Forelimb muscle (tissue), 1 donor: Measurements from ENCODE around the gene LRIT2. TPM values are rescaled to one million over a fixed set of nuclear protein-coding genes. Genes with fewer than 3 reads are reported as not detected.

Source experiments
- DNase-seq: peaks from one replicate; pipeline ENCODE4 v3.0.0-alpha.2; 2013; ENCODE audit warnings: low read depth
- polyA plus RNA-seq: library from polyadenylated mRNA; unstranded; fragments of 120-200 nt; gene quantifications from one replicate; pipeline ENCODE4 v1.2.1, GENCODE V29; 2013; ENCODE audit not compliant: insufficient read length

The LRIT2 gene
- polyA plus RNA-seq, 1 donor = not detected

DNA sequence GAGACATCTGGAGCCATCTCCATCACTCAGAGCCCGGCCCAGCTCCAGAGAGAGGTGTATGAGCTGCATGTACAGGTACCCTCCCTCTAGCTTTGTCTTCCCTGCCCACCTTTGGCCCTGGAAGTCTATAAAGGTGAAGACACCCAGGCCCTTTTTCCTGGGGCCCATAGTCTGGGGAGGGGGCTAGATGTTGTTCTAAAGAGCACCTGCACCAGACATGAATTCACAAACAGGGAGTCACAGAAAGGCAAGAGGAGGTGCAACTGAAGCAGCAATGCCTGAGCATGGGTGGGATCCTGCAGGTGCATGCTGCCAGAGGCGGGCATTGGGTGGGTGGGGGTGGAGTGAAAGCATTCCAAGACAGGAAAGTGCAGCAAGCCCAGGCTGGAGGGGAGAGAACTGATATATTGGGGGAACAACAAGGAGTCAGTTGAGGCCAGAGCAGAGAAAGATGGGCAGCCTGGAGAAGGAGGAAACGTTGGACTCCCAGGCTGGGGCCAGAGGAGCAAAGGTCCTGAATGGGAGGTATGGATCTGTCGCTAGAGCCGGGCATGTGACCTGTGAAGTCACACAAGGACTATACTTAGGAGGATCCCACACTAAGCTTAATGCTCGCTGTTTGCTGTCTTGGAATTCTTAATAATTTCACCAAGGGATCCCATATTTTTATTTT lies 19.4 kb downstream of the LRIT2 start:
- no peak for DNase-seq

DNA sequence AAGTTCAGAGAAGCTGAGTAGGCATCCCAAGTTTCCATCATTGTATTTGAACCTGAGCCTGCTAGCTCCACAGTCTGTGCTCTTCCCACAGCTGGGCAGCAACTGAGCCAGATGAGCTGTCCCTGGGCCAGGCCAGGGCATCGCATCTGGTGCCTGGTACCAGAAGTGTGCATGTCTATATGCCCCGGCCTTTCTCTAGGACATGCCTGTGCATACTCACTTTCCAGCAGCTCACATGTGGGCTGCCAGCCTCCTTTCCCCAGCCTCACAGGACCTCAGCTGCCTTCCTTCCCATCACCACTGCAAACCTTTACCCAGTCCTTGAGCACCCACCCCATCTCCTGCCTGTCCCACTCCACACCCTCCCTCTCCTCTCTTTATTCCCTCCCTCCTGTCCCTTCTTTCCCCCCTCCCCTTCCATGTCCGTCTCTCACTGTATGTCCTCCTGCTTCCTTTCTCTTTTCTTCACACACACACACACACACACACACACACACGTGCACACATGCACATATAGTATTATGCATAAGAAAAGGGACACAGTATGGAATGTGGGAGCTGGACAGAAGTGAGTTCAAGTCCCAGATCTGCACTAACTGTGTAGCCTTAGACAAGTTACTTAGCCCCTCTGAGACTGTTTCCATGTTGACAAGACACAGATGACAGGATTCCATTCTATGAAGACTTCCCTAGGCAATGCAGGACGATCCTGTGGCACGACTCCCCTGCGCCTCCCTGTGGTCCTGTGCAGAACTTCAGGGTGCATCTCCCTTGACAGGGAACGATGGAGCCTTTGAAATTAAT lies 20.1 kb downstream of the LRIT2 start:
- no peak for DNase-seq

DNA sequence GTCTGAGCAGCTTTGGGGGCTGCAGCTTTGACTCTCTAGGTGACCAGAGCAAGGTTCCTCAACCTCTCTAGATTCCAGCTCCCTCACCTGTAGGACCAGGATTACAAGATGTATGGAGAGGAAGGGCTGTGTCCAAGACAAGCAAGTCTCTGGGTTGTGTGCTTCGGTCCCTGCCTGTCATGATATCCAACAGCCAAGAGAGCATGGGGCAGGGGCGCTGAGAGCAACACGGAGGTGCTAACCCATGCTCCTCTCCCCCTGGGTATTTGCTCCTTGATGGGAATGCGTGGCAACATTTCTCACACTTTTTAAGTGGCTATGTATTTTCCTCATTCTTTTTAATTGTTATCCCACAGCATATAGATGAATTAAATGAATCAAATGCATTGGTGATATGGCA lies 20.7 kb downstream of the LRIT2 start:
- DNase-seq = no peak

DNA sequence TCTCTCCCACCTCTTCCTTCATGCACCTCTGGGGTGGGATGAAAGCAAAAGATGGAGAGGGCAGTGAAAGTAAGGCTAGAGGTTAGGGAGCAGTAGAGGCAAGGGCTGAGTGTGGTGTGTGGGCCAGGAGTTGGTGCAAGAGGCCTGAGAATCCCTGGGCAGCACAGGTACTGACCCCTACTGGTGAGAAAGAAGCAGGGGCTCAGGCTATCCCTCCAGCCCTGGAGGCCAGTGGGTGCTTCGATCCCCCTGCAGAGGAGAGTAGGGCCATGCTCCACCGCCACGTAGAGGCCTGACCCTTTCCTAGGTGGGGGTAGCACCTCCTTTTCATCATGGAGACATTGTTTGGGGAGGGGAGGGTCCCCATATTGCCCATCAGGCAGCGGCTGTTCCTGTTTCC lies 21.2 kb downstream of the LRIT2 start:
- no peak for DNase-seq

DNA sequence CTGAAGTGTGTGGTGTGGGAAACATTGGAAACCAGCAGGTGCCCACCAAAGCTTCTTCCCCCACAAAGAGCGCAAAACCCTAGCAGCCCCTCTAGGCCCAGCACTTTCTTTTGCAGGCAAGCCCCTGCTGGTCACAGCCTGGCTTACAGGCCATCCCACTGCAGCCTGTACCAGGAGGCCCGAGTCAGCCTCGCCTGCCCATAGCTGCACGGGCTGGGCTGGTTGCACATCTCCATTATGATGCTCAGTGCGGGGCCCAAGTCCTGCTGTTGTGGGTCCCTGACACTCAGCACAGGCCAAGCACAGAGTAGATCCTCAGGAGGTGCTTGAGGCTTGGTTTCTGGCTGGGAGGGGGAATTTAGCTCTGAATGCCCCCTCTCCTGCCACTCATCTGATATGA lies 23.0 kb downstream of the LRIT2 start:
- DNase-seq = no peak

DNA sequence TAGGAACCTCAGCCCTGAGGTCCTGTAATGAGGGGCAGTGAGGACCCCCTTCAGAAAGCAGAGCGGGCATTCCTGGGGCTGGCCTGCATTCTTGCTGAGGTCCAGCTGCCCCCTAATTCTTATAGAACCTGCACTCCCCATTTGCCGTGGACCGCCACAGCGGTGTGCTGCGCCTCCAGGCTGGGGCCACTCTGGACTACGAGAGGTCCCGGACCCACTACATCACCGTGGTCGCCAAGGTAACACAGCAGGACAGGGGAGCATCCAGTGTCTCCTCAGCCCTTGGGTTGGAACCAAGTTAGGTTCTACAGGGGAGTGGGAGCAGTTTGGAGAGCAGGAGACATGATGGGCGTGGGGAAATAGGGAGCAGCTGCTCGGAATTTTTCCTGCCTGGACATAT lies 23.7 kb downstream of the LRIT2 start:
- no peak for DNase-seq

DNA sequence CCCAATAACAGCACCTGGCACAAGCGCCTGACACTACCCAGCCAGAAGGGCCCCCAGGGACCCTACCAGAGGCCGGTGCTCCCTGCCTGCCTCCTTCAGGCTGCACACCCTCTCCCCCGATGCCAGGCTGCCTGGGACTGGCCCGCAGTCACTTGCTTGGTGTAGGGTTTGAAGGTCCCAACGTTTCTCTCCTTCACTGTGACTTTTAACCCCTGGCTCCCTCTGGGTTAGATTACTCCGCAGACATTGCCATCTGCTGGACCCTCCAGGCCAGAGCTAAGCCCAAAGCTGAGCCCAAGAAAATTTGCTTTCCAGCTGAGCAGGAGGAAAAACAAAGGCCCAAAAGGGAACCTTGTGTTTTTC lies 24.1 kb downstream of the LRIT2 start:
- no peak for DNase-seq

DNA sequence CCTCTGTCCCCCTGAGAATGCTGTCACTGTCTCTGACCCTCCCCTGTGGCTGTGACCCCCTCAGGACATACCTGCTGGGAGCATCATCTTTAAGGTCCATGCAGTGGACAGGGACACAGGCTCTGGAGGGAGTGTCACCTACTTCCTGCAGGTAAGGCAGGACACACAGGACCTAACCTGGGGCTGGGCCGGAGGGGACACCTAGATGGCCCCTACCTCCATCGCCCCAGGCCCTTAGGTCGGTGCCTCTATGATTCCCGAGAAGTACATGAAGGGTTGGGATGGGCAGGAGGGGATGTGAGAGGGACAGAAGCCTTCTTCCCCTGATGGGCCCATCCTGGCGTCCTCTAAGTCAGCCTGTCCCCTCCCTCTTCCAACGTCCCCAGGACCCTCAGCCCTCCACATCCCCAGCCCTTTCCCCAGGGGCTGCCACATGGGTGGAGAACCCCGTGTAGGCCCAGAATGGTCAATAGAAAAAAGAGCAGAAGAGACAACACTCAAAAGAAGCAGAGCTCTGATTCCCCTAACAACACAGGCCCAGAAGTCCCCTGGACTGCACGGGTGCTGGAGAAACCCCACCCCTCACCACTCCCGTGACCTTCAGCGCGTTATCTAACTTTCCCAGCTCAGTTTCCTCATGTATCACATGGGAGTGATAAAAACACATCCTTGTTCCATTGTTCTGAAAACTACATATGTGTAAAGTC lies 24.7 kb downstream of the LRIT2 start:
- no peak for DNase-seq

DNA sequence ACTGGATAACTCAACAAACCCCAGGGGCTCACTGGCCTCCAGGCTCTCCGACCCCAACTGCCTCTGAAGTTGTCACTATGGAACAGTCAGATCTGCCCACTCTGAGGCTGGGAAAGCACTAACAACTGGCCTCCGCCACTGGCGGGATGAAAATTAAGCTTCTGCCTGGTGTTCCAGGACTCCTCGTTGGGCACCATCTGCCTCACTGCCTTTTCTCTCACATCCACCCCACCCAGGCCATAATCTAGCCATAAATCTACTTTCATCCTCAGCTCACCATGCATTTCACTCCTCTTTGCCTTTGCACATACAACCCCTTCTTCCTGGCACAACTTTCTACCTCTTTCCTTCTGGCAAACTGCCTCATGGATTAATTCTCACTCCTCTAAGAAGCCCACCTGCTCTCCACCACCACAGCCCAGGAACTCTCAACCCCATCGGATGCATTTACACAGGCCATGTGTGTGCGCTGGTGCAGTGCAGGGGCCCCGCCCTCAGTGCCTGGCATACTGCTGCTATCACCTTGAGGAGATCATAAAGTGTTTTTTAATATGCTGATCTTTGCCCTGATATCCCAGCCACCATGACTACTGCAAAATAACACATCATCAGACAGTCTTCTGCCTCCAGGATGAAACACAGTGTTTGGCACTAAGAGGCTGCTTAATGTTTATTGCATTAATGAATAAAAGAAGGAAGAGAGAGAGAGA lies 27.0 kb downstream of the LRIT2 start:
- no peak for DNase-seq

DNA sequence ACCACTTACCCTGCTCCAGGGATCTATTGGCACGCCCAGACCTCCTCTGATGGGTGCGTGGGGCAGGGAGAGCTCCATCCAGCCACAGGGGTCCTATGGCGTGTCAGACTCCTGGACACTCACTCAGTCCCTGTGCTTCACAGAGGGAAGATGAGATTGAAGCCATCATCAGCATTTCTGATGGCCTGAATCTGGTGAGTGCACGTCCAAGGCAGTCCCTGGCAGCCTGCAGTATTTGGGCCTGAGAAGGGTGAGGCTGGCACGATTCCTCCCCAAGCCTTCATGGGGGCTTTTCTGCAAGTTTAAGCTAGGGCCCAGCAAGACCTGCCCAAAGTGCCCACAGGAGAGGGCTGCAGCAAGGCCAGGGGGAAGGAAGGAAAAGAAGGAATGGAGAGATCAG lies 27.7 kb downstream of the LRIT2 start:
- no peak for DNase-seq

DNA sequence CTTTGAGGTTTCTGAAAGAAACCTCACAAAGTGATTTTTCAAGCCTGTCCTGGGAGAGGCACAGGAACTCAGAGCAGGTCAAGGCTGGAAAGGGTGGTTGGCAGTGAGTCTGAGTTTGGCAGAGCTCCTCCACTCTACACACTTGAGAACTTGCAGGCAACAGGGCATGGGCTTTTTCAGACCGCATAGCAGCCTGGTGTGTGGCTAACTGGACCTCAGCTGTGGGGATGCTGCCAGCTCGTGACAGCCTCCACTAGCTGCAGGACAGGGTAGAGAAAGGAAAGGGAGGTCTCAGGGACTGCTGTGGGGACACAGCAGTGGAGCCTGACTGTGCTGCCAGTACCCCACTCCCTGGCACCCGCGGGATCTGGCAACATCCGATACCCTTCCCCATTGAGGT lies 28.4 kb downstream of the LRIT2 start:
- DNase-seq = no peak

DNA sequence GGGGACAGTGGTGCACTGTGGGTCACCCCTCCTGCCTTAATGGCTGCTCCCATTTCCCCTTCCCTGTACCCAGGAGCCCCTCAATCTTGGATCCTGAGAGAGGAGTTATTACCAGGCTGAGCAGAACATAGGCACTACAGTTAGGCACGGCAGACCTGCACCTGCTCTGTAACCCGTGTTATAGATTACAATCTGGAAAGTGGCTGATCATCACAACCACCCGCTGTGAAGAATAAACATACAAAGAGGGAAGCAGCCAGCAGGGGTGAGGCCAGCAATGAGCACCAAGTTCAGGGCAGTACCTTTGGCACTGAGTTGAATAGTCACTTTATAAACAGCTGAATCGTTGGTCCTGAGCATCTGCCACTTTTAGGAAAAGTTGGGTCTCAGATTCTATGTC lies 29.3 kb downstream of the LRIT2 start:
- no peak for DNase-seq

DNA sequence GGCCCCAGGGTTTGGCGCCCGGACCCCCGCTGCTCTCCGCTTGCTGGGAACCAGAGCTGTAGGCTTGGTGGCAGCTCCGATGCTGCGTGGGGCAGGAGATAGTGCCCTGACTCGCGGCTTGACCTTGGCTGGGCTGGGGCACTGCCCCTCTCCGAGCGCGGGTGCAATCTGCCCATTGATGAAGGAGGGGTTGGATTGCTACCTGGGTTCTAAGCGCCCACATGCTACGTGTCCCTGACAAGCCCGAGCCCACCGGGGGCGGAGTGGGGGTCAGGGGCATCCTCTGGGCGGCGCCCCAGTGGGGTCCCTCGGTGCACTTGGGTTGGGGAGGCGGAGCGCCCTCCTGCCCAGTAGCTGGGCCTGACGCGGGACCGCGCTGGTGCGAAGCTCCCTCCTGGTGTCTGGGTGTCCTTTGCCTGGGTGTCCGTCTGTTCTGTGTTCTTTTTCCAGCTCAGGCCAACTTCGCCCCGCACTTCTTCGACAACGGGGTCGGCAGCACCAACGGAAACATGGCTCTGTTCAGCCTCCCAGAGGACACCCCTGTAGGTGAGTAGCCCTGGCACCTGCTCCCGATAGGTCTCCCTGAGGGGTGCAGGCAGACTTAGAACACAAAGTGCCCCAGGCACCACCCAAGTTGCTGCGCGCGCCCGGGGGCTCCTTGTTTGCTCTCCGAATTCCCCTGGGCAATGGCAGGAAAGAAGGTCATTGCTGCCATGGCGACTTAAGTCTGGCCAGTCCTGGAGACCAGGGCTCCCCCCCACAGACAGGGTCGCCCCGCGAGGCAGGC lies 30.1 kb downstream of the LRIT2 start:
- DNase-seq = no peak

DNA sequence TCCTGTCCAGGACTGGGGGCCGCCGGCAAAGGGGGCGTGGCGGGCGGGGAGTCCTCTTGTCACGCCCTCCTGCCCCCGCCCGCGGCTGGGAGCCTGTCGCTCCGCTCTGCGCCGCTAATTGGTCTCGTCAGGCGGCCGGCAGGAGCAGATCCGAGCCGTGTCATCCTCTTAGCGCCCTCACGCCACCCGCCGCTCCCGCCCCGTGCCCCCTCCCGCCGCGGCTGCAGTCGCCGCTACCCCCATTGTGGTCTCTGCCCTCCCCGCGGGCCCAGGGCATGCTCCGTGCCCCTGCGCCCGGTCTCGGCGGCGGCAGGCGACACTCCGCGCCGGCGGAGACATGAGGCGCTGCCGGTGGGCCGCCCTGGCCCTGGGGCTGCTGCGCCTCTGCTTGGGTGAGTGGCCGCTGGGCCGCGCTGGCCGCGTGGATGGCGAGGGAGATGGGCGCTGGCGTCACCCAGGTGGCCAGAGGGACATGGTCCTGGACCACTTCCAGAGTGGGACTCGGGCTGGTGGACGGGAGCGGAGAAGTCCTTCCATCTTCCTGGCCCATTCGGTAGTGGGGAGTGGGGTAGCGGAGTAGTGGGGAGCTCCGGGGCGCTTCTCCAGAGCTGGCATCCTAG lies 30.8 kb downstream of the LRIT2 start, which contains the start of gene CDHR1:
Gene CDHR1, plus strand, starts transcription at position 114 of the 620 bp plus-strand sequence. Its CDS starts 224 bp downstream, at position 338.
- no peak for DNase-seq

DNA sequence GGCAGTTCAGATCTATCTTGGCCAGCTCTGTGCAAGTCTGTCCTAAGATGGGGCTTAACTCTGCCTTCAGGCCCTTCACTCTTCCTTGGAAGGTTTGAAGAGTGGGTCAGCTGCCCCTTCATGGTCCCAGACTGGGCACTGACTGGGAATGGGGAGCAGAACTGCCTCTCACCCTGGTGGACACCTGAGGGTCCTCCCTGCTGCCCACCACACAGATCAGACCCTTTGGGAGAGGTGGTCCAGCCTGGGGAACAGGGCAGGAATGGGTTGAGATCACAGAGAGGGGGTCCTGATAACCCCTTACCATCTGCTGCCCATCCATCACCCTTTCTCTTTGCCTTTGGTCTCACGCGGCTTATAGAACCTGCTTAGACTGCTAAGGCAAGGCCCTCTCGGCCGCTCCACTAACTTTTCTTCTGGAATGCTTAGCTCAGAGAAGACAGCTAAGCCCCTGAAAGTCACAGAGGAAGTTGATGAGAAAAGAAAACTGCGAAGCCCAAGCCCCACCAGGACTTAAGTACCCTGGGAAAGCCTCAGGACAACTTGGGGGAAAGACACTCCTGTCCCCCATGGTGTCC lies 31.4 kb downstream of the LRIT2 start:
- no peak for DNase-seq

DNA sequence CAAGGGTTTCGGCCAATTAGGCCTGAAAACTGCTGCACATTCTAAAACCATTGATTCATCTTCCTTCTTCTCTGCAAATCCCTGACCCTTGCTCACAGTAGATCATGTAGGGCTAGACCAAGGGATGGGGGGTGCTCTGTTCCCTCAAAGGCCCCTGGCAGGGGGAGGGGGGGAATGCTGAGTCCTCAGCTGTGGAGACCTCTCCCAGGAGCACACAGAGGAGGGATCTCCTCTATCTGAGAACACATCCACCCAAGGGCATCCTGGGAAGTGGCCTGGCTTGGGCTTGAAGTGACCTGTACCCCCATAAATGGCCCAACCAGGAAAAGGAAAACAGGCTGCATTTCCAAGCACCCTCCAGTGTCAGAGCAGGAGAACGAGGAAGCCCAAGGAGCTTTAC lies 32.0 kb downstream of the LRIT2 start:
- DNase-seq = no peak

DNA sequence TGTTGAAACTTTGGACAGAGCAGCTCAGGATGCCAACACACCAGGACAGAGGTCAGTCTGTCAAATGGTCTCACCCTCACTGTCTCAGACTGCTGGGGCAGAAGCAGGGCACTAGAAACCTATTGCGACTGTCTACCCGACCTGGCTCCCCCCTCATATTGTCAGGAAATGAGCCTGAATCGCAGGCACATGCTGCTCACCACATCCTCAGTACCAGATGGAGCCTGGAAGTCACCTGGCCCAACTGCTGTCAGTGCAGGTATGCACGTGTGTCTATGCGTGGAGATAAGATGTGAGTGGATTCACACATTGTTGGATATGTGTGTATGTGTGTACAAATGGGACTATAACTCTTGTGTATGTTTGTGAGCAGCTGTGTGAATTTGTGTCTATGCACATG lies 34.2 kb downstream of the LRIT2 start:
- no peak for DNase-seq

DNA sequence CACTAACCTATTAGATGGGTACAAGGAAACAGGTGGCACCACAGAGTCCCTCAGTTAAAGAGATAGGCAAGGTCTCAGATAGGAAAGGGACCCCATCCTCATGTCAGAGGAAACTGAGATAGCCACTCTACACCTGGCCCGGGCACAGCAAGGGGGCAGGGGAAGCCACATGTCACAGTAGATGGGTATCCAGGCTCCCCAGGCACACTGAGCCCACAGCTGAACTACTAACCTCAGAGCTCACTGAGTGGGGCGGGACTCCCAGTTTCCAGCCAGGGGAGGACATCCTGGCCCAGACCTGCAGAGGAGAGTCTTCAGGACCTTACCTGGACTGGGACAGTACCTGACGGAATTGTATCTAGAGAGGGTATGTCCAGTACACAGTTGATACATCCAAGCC lies 34.7 kb downstream of the LRIT2 start:
- DNase-seq = no peak

DNA sequence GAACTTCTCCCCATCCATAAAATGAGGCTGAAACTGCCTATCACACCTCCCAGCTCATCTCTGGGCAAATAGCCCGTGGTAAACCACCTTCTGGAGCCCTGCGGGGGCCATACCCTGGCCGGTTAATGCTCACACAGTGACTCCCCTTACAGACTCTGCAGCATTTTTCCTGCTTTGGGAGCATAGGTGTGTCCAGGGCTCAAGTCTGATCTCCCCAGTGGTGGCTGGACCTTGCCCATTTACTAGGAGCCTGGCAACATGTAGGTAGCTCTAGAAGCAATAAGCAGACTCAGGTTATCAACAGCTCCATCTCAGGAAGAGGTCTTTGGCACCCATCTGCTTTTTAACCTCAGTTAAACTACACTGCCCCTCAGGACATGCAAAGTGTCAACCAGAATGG lies 36.5 kb downstream of the LRIT2 start:
- DNase-seq = no peak

DNA sequence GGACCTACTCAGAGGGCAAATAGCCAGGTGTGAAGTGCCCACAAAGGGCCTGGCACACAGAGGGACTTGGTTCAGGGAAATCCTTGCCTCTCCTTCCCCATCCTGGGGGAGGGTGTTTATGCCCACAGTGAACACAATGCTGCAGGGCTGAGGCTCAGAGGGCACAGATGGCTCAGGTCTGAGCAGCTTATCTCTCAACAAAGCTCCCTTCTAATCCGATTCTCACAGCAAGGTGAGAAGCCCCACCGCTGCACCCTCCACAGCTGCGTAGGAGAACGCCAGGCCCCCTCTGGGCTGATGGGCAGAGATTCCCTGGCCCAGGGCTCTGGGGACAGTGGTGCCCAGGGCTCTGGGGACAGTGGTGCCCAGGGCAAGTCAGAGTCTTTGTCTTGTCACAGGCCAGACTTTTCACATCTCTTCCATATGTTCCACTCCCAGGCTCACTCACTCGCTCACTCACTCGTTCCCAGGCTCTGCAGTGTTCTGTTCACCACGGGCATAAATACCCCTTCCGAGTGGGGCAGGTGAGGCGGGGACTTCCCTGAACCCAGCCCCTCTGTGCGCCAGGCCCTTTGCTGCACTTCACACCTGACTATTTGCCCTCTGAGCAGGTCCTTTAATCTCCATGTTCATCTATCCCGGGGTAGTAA lies 39.7 kb downstream of the LRIT2 start:
- DNase-seq = no peak
